Measurements from ENCODE around the gene SLC17A6.

DNA sequence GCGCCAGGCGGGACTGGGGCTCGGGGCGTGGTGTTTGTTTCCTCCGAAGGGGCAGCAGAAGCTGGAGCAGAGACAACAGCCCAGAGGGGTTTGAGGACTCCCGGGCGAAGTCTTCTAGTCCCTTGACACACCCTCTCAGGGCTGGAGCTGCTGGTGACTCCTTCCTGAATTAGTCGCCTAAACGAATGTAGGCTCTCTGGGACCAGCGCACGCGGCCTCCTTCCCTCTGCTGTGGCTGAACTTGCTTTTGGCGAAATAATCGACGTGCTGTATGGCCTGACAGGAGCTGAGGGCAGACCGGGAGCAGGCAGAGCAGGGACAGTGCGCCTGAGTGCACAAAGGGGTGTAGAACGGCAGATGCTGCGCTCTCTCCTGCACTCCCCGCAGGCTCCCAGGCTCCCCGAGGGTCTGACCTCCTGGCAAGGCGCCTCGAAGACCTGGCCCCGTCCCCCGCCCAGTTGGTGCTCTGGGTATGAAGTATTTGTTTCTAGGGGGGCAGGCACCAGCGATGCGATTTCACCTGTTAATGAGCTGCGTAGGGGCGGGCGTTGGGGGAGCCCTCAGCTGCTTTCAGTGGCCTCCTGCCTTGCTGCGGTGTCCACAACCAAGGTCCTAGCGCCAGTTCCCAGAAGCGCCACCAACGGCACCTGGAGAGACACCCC is 5.3 kb downstream of the SLC17A6 start:
- TF ChIP-seq EZH2 (IDR thresholded peaks at IDR 0.05; ENCODE audit: borderline replicate concordance, low read length), result peak; percentile 37
- TF ChIP-seq, protein P1, sequence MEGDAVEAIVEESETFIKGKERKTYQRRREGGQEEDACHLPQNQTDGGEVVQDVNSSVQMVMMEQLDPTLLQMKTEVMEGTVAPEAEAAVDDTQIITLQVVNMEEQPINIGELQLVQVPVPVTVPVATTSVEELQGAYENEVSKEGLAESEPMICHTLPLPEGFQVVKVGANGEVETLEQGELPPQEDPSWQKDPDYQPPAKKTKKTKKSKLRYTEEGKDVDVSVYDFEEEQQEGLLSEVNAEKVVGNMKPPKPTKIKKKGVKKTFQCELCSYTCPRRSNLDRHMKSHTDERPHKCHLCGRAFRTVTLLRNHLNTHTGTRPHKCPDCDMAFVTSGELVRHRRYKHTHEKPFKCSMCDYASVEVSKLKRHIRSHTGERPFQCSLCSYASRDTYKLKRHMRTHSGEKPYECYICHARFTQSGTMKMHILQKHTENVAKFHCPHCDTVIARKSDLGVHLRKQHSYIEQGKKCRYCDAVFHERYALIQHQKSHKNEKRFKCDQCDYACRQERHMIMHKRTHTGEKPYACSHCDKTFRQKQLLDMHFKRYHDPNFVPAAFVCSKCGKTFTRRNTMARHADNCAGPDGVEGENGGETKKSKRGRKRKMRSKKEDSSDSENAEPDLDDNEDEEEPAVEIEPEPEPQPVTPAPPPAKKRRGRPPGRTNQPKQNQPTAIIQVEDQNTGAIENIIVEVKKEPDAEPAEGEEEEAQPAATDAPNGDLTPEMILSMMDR (conservative IDR thresholded peaks at IDR 0.05 in 1 of 2, IDR thresholded peaks at IDR 0.05 in 1 of 2; ENCODE audit: extremely low read depth in 1 of 2, insufficient read depth in 1 of 2, low read depth in 1 of 2, low read length in 2 of 2), result no peak

Measured in mammary epithelial cell (primary cell).